Panc1 (cell line): ENCODE measurements around the gene FGF3. TPM values are rescaled to one million over a fixed set of nuclear protein-coding genes. Genes with fewer than 3 reads are reported as not detected.
"Not testable (repeated sequence)": the region's sequence is repeated elsewhere in the genome, so short reads cannot be mapped to it uniquely, and the experiment has no call there.

Experiments used
- ATAC-seq: fragments of 200-7000 bp; cut with Tn5 transposase; 2 replicates; pipeline ENCODE4 v1.9.1; 2020; ENCODE audit warnings: mild to moderate bottlenecking, moderate library complexity
- BruUV-seq: library from RNA; stranded (reverse); fragments of 400-500 nt; replicated peaks from 2 replicates; lab custom pipeline; 2021; lab: Mats Ljungman, UMichigan
- CTCF ChIA-PET: fragments of 300-600 bp; sonication (Branson Sonifier 250); formaldehyde crosslinking; loops from one replicate; lab custom pipeline; 2022; ENCODE audit warnings: antibody characterized with exemption; lab: Charles Lee
- POLR2A ChIA-PET: fragments of 300-600 bp; sonication (Branson Sonifier 250); formaldehyde crosslinking; loops from one replicate; lab custom pipeline; 2022; ENCODE audit warnings: antibody characterized with exemption; lab: Charles Lee
- DNase-seq: peaks from one replicate; pipeline ENCODE4 v3.0.0-alpha.2; 2010; ENCODE audit warnings: low read depth, low spot score
- H3K27ac ChIP-seq: 2 replicates; pipeline ENCODE4 v1.5.1; 2011; ENCODE audit warnings: mild to moderate bottlenecking, low read length, inconsistent platforms
- H3K27me3 ChIP-seq: fragments of 200-500 bp; sonication (Bioruptor generic); 2 replicates; pipeline ENCODE4 v1.6.0; 2014; ENCODE audit warnings: low read length, inconsistent platforms; ENCODE audit not compliant: control insufficient read depth, insufficient read depth
- H3K36me3 ChIP-seq: fragments of 200-500 bp; sonication (Bioruptor generic); 2 replicates; pipeline ENCODE4 v1.5.1; 2014; ENCODE audit warnings: inconsistent platforms, mild to moderate bottlenecking, low read length, moderate library complexity; ENCODE audit not compliant: control insufficient read depth, insufficient read depth
- H3K4me1 ChIP-seq: 2 replicates; pipeline ENCODE4 v1.5.1; 2011; ENCODE audit warnings: inconsistent platforms, mild to moderate bottlenecking, low read length, moderate library complexity; ENCODE audit not compliant: control insufficient read depth, insufficient read depth
- H3K4me3 ChIP-seq, 2 experiments: 2 replicates each; pipeline ENCODE4 v1.5.1; 2011 to 2012; ENCODE audit warnings: low read depth in 2 of 2, low read length in 2 of 2, mild to moderate bottlenecking in 2 of 2, inconsistent platforms in 1 of 2, moderate library complexity in 1 of 2
- H3K9me3 ChIP-seq: fragments of 200-500 bp; sonication (Bioruptor generic); 2 replicates; pipeline ENCODE4 v1.5.1; 2014; ENCODE audit warnings: low read depth, mild to moderate bottlenecking, inconsistent platforms, low read length, moderate library complexity; ENCODE audit not compliant: control insufficient read depth, insufficient read depth
- POLR2AphosphoS5 ChIP-seq: IDR thresholded peaks from 2 replicates; pipeline ENCODE4 v1.6.1; 2012; ENCODE audit warnings: mild to moderate bottlenecking, low read depth, low read length, moderate library complexity
- REST ChIP-seq, 2 experiments: IDR thresholded peaks; 2 replicates each; pipeline ENCODE4 v1.6.1; 2011 to 2012; ENCODE audit warnings: low read depth in 2 of 2, control low read depth in 1 of 2, low read length in 1 of 2, mild to moderate bottlenecking in 1 of 2, moderate library complexity in 1 of 2; ENCODE audit not compliant: insufficient read depth in 1 of 2
- SIN3A ChIP-seq: IDR thresholded peaks from 2 replicates; pipeline ENCODE4 v1.6.1; 2012; ENCODE audit warnings: low read depth, mild to moderate bottlenecking, low read length, moderate library complexity, borderline replicate concordance; ENCODE audit not compliant: insufficient read depth
- TCF7L2 ChIP-seq: IDR thresholded peaks from 2 replicates; pipeline ENCODE4 v1.6.1; 2011; ENCODE audit warnings: mild to moderate bottlenecking, low read depth, low read length, inconsistent platforms
- in situ Hi-C: cut with HindIII; loops from 2 replicates; pipeline ENCODE4 v1.10.0; 2016; ENCODE audit warnings: low sequenced_read_pairs, low pct_unique_long_range_greater_than_20kb
- intact Hi-C: fragments of 100-400 bp; cut with micrococcal nuclease; formaldehyde crosslinking; loops from one replicate; pipeline ENCODE4 v1.10.0; 2022; ENCODE audit not compliant: unreplicated experiment
- total RNA-seq: library from RNA; stranded (reverse); gene quantifications from one replicate; pipeline ENCODE4 v1.2.1, GENCODE V29; 2021; ENCODE audit not compliant: unreplicated experiment
- TF ChIP-seq, protein P1 (sequence below): fragments of 450-650 bp; IDR thresholded peaks from 2 replicates; pipeline ENCODE4 v1.5.1; 2017; ENCODE audit warnings: mild to moderate bottlenecking

Gene FGF3
- total RNA-seq, 1 experiment from 2014 or later, result not detected

GRCh38 chr11:69765498-69765995, 53.7 kb downstream of the FGF3 start:
- H3K27me3 ChIP-seq, result no peaks in the 10 kb centered on the region
- no peak for ATAC-seq
- TF ChIP-seq TCF7L2, result no peak
- no peak for TF ChIP-seq REST (IDR thresholded peaks at IDR 0.05; ENCODE audit: insufficient read depth in 1 of 2, low read depth in 2 of 2, low read length in 1 of 2)
- TF ChIP-seq, protein P1, sequence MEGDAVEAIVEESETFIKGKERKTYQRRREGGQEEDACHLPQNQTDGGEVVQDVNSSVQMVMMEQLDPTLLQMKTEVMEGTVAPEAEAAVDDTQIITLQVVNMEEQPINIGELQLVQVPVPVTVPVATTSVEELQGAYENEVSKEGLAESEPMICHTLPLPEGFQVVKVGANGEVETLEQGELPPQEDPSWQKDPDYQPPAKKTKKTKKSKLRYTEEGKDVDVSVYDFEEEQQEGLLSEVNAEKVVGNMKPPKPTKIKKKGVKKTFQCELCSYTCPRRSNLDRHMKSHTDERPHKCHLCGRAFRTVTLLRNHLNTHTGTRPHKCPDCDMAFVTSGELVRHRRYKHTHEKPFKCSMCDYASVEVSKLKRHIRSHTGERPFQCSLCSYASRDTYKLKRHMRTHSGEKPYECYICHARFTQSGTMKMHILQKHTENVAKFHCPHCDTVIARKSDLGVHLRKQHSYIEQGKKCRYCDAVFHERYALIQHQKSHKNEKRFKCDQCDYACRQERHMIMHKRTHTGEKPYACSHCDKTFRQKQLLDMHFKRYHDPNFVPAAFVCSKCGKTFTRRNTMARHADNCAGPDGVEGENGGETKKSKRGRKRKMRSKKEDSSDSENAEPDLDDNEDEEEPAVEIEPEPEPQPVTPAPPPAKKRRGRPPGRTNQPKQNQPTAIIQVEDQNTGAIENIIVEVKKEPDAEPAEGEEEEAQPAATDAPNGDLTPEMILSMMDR, result no peak
- TF ChIP-seq SIN3A, result no peak
- TF ChIP-seq POLR2AphosphoS5, result no peak
- in situ Hi-C loops (no loop called here), intact Hi-C loops (no loop called here)
- H3K9me3 ChIP-seq, result no peaks in the 10 kb centered on the region
- DNase-seq, result no peak
- no peaks in the 10 kb centered on the region for H3K4me1 ChIP-seq
- H3K4me3 ChIP-seq, result no peak overlapping the region
- no TSS peak for BruUV-seq
- CTCF ChIA-PET, result interaction anchor here (0.5 to 0.6 kb wide), 2 partner anchors 58 to 447 kb away, joined by 4 read pairs; no protein-coding TSS in a partner anchor
- POLR2A ChIA-PET, result no interaction called here
- H3K27ac ChIP-seq, result no peak overlapping the region
- no peaks in the 10 kb centered on the region for H3K36me3 ChIP-seq

DNA sequence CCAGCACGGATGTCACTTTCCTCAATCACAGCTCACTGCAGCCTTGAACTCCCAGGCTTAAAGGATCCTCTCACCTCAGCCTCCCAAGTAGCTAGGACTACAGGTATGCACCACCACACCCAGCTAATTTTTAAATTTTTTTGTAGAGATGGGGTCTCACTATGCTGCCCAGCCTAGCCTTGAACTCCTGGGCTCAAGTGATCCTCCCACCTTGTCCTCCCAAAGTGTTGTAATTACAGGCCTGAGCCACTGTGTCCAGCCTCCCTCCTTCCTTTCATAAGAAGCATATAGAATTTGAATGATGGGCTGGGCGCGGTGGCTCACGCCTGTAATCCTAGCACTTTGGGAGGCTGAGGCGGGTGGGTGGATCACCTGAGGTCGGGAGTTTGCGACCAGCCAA, 54.3 kb downstream of the FGF3 start:
- H3K4me3 ChIP-seq, POLR2A ChIA-PET, H3K27ac ChIP-seq, H3K36me3 ChIP-seq, DNase-seq, BruUV-seq, in situ Hi-C loops, intact Hi-C loops, H3K9me3 ChIP-seq, ATAC-seq, H3K4me1 ChIP-seq, H3K27me3 ChIP-seq: not testable (repeated sequence)
- CTCF ChIA-PET, result interaction anchor here (0.5 kb wide), 1 partner anchor 59 kb away, joined by 4 read pairs; no protein-coding TSS in a partner anchor

- Histone ChIP-seq H3K9me3 (no peaks in the 10 kb centered on the region), H3K27me3 (no peaks in the 10 kb centered on the region; the same call in 1 of the 2 replicates), H3K4me3 (no peak overlapping the region), H3K4me1 (no peaks in the 10 kb centered on the region), H3K36me3 (no peaks in the 10 kb centered on the region), H3K27ac (no peak overlapping the region)
- POLR2A ChIA-PET, result no interaction called here
- intact Hi-C loops (no loop called here), in situ Hi-C loops (no loop called here)
- no peak for ATAC-seq
- no peak for DNase-seq
- TF ChIP-seq REST (IDR thresholded peaks at IDR 0.05; ENCODE audit: insufficient read depth in 1 of 2, low read depth in 2 of 2, low read length in 1 of 2) (no peak), TCF7L2 (no peak), SIN3A (no peak), POLR2AphosphoS5 (no peak)
- TF ChIP-seq, protein P1, result no peak
- no TSS peak for BruUV-seq
- CTCF ChIA-PET, result no interaction called here
Observed at GRCh38 chr11:69760319-69760718, 58.9 kb downstream of the FGF3 start.
